HCT116 (cell line): ENCODE measurements around the gene SFRP2.

Source experiments
- ELF1 ChIP-seq: IDR thresholded peaks from 2 replicates; pipeline ENCODE4 v1.6.1; 2012; ENCODE audit warnings: low read depth, borderline replicate concordance
- EZH2 ChIP-seq: fragments of 200-600 bp; sonication (generic); IDR thresholded peaks from 2 replicates; pipeline ENCODE4 v1.6.1; 2017; ENCODE audit warnings: antibody characterized with exemption, mixed run types
- POLR2A ChIP-seq: IDR thresholded peaks from 2 replicates; pipeline ENCODE4 v1.7.0; 2011; ENCODE audit warnings: borderline replicate concordance; ENCODE audit not compliant: insufficient read depth, insufficient read length; ENCODE audit errors: extremely low read depth
- POLR2AphosphoS5 ChIP-seq: IDR thresholded peaks from 2 replicates; pipeline ENCODE4 v1.6.1; 2011; ENCODE audit warnings: mild to moderate bottlenecking, low read depth, low read length, moderate library complexity
- TF ChIP-seq, protein P1 (sequence below), 3 experiments: fragments of 200-600 bp in 1 of 3; sonication (generic) in 1 of 3; IDR thresholded peaks in 2 of 3; conservative IDR thresholded peaks in 1 of 3; 2 replicates each; pipeline ENCODE4 v1.5.1; 2012 to 2017; ENCODE audit warnings: low read depth in 2 of 3, low read length in 2 of 3, antibody characterized with exemption in 1 of 3, borderline replicate concordance in 1 of 3, control low read depth in 1 of 3, mild to moderate bottlenecking in 1 of 3, mixed read lengths in 1 of 3, mixed run types in 1 of 3, moderate library complexity in 1 of 3; ENCODE audit not compliant: insufficient read depth in 1 of 3

DNA sequence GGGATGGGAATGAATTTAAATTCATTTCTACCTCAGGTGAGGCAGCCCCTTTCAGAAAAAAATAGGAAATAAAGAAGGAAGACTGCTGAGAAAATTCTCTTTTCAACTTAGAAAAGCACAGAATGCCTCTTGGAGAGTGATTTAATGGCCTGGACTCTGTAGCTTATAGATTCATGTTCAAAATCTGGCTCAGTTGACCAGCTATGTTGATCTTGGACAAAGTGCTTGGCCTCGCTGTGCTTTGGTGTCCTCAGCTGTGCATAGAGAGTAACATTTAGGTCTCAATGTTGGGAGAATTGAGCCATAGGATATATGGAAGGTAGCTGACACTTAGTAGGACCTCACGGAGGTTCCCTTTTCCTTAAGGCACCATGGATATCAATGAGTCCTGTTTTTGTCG, 49.7 kb upstream of the SFRP2 start:
- TF ChIP-seq, protein P1, sequence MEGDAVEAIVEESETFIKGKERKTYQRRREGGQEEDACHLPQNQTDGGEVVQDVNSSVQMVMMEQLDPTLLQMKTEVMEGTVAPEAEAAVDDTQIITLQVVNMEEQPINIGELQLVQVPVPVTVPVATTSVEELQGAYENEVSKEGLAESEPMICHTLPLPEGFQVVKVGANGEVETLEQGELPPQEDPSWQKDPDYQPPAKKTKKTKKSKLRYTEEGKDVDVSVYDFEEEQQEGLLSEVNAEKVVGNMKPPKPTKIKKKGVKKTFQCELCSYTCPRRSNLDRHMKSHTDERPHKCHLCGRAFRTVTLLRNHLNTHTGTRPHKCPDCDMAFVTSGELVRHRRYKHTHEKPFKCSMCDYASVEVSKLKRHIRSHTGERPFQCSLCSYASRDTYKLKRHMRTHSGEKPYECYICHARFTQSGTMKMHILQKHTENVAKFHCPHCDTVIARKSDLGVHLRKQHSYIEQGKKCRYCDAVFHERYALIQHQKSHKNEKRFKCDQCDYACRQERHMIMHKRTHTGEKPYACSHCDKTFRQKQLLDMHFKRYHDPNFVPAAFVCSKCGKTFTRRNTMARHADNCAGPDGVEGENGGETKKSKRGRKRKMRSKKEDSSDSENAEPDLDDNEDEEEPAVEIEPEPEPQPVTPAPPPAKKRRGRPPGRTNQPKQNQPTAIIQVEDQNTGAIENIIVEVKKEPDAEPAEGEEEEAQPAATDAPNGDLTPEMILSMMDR (IDR thresholded peaks at IDR 0.05 in 2 of 3, conservative IDR thresholded peaks at IDR 0.05 in 1 of 3; ENCODE audit: borderline replicate concordance in 1 of 3, insufficient read depth in 1 of 3, low read depth in 2 of 3, low read length in 2 of 3) = no peak
- no peak for TF ChIP-seq EZH2
- no peak for TF ChIP-seq POLR2A
- TF ChIP-seq ELF1 = no peak
- no peak for TF ChIP-seq POLR2AphosphoS5
